DMS79 (cell line): ENCODE results near the gene ATG2A.
A peak's percentile ranks its signal among the peaks of the same experiment; 100 is the strongest.

Experiments
- DNase-seq: peaks from one replicate; lab custom pipeline; 2025; lab: John Stamatoyannopoulos, UW

ATG2A gene

GRCh38 chr11:64924910-64925284, 7.9 kb upstream of the ATG2A start:
- no peak for DNase-seq

DNA sequence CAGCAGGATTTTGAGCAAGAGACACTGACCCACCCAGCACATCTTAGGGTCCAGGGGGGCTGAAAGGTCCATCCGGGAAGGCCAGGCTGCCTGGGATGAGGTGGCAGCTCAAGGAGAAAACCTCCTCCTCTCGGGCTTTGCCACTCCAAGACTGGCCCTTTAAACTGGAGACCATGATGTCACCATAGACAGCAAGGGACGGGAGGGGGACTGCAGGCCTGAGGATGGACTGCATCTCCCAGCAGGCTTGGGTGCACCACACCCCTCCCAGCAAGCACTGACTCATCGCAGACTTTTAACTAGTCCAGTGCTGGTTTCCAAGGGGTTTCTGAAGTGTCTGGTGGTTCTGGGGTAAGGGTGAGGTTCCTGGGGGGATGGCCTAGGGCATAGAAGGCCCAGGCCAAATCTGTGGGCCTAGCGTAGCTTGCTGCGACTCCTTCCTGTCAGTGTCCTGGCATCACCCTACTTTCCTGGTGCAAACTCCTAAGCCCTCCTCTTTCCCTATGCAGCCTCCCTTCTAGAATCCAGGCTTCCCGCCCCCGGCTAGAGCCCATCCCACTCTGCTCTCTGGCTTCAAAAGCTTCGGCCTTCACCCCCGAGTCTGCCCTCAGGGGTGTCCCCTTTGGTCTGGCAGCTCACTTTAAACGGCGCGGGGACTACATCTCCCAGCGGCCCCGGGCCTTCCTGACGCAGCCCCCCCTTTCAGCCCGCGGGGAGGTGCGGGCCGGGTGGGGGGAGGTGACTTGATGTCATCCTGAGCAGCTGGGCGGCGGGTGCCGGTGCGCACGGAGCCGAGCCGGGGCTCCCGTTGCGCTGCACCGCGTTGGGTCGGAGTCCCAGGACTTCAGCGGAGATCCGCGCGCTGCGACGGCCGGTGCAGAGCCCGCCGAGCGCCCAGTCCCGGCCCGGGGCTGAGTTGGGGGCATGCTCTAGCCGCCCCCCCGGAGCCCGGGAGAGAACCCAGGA, 7.2 kb upstream of the ATG2A start, which contains the start of gene PPP2R5B:
Gene PPP2R5B (plus strand): TSS at position 746 of the 966 bp plus-strand sequence. CDS start 1,046 bp downstream, outside the sequence.
- peak; percentile 63 for DNase-seq

GRCh38 chr11:64923151-64923661, 6.2 kb upstream of the ATG2A start:
- no peak for DNase-seq

DNA sequence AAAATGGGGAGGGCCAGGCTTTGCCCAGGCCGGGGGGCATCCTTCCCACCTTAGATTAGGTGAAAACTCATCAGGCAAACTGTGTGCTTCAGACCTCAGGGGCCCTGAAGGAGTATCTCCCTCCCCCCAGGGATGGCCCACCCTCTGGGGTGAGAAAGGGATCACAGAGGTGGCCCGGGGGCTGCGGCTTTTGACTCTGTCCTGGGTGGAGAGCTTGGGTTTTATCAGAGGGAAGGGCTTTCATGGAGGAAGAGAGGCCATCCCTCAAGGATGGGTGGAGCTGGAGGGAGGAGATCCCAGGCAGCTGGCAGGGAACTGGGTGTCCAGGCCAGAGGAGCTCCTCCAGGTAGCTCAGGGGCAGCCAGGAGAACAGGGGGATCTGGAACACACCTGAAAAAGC, 4.4 kb upstream of the ATG2A start:
- no peak for DNase-seq

- DNase-seq = no peak
Measured at GRCh38 chr11:64920124-64920523, 3.1 kb upstream of the ATG2A start.

GRCh38 chr11:64919627-64920026, 2.6 kb upstream of the ATG2A start:
- DNase-seq = no peak

DNA sequence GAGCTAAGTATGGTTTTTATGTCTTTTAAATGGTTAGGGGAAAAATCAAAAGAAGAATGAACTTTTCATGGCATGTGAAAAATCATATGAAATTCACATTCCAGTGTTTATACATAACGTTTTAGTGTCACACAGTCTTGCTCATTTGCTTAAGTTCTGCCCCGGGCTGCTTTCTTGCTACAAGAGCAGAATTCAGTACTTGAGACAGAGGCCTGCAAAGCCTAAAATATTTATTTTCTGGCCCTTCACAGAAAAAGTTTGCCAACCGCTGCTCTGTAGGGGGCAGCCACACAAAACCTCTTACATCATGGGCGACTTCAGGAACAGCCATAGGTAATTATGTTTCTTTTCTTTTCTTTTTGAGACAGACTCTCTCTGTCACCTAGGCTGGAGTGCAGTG, 1.0 kb upstream of the ATG2A start:
- no peak for DNase-seq

DNA sequence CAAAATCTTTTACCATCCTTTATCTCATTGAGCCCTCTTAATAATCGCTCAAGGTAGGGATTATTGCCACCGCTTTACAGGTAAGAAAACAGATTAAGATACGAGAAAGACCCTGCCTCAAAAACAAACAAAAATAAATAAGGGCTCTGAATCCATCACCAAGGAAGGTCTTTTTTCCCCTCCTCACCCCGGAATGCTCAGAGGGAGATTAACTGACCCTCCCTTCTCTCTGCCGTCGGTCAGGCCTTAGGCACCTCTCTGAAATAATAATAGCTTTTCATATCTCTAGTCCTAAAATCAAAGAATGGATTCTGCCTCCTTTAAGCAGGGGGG, 620 bp upstream of the ATG2A start:
- DNase-seq = no peak

DNA sequence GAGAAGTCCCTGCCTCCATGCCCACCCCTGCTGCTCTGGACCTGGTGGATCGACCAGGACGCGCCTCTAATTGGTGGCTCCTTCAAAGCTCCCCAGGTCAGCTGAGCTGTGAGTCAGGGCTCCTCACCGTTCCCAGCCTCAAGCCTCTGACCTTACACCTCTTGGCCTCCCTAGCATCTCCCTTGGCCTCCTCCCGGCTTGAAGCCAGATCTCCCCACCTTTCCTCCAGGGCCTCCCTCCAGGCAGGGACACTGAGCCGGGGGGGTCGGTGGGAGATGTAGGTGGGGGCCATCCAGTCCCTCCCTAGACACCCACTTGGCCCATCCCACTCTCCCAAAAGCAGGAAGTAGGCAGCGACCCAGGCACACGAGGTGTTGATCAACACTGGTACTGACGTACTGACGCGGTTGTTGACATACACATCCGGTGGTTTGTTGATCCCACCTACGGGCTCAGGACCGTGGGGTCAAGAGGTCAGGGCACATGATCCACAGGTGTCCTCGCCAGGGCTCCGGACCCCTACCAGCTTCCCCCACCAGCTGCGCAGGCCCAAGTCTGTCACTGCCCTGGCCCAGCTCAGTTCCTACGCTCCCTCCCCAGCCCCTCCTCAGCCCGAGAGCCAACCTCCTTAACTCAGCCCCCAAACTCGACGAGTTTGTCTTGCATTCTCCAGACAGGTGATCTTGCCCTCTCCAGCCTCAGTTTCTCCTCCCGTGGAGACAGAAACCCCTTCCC, 802 bp downstream of the ATG2A start:
- no peak for DNase-seq

GRCh38 chr11:64915376-64915887, 1.6 kb downstream of the ATG2A start:
- no peak for DNase-seq

- DNase-seq = no peak
Measured at GRCh38 chr11:64914123-64914522, 2.9 kb downstream of the ATG2A start.

DNA sequence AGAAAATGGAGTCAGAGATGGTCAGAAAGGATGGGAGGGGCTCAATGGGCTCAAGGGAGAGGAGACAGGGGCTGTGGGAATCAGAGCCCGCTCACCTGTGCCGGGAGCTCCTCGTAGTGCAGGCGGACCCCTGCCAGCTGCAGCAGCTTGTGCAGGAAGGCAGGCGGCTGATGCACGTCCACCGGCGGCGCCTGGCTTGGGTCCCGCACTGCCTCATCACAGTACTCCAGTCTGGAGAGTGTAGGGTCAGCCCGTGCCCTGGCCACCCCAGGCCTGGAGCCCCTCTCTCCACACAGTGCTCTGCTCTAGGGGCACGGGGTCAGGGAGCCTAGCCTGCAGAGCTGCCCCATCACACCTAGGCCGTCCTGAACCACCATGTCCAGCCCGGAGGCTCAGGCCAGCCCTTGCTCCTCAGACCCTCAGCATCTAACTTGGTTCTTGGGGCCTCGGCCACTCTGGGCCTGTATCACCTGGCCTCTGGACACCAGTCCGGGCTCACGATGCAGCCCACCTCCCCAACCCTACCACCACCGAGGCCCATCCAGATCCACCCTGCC, 3.8 kb downstream of the ATG2A start:
- no peak for DNase-seq

GRCh38 chr11:64911689-64912088, 5.3 kb downstream of the ATG2A start:
- no peak for DNase-seq

DNA sequence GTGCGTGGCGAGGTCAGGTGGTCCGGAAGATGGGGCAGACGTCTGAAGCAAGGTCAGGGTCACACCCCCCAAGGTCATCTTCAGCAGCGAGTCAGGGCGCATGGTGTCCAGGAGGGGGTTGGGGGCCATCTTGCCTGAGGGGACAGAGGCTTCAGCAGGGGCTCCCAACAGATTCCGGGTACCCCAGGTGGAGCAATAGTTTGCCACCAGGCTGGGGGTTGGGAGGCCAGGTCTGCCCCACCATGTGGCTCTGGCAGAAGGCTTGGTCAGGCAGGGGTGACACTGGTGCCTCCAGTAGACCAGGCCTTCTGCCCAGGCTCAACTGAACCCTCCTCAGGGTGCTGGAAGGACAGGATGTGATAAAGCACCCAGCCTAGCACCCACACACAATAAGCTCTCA, 5.9 kb downstream of the ATG2A start:
- DNase-seq = no peak

DNA sequence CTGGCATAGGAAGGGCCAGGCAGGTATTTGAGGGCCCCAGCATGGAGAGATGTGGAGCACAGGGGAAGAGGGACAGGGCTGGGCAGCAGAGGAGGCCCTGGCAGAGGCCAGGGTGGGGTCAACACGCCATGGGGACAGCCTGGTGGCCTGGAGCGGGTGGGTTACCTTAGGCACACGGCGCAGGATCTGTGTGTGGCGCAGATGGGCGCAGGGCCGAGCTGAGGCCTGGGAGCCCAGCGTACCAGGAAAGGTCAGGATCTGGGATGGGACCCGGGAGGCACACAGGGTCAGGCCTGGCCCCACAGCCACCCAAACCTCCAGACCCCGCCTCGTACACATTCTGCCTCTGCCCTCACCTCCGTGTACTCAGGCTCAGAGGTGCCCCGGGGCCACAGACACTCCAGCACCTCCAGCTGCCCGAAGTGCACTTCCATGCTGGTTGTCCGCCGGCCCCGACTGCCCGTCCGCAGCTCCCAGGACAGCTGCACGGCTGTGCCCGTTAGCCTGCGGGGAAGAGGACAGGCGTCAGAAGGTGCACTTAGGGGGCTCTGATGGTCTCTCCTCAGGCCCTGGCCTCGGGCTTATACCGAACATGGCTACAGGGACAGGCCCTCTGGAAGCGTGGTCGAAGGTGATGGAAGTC, 6.4 kb downstream of the ATG2A start:
- DNase-seq = no peak

DNA sequence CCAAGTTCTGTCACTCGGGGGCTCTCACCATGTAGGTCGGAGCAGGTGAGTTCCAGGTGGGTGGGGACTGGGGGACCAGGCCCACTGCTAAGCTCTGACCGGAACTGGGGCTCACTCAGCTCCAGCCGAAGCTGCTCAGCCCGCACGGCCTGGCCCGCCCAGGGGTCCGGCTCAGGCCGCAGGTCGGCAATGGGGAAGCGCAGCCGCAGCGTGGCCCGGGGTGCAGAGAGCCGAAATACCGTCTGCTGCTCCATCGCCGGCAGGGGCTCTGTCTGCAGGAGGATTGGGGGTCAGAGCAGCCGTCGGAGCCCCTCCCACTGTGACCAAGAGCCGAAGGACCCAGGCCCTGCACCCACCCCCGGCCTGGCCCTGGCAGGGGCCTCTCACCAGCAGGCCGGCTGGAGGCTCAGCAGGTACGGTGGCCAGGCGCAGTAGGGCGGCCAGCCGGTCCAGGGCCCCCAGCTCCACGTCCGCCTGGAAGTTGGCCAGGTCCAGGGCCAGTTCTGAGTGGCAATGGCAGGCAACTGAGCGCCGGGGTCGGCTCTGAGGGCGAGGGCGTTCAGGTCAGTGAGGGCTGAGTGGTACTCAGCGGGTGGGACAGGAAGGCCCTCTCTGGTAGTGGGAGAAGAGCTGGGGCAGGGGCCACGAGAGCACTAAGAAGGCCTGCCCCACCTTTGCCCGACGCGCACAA, 7.2 kb downstream of the ATG2A start:
- no peak for DNase-seq

DNA sequence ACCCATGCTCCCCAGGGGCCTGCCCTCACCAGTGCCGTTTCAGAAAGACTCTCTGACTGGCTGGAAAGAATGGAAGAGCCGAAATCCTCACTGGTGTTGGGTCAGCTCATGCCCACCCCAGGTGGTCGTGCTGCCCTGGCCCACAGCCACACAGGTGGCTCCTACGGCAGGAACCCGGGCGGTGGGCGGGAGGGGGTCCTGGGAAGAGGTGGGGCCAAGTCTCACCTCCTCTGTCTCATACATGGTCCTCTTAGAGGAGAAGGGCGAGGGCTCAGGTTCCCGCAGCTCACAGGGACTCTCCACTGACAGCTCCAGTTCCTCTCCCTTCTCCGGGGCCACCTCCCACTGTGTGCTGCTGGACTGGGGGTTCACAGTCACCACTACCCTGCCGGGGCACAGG, 8.2 kb downstream of the ATG2A start:
- DNase-seq = no peak

GRCh38 chr11:64906314-64906635, 10.7 kb downstream of the ATG2A start:
- no peak for DNase-seq

DNA sequence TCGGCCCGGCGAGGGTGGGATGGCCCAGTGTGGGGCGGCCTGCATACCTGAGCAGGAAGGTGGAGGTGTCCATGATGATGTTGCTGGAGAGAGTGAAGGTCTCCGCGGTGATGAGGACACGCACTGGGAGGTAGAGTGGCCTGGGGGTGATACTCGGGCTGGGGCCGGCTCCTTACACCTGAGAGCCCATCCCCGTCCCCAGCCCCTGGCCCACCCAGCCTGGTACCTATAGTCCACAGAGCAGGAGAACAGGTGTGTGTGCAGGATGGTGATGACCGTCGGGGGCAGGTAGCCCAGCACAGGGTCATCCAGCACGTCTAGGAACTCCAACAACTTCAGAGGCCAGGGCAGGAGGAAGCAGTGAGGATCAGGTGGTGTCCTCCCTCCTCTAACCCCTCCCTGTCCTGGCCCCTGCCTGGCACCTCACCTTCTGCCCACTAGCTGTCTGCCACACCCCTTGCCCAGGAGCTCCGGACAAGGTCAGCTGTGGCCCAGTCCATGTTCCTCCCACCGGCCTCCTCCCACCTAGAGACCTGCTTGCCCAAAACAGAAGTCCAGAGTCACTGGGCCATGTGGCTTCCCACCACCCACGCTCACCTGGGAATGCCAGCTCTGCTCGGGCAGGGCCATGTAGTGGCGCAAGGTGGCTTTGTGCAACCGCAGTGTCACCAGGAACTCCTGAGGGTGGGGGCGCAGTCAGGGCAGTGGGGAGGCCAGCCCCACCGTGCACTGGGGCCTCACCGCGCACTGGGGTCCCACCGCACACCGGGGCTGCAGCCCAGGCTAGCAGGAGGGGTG, 11.3 kb downstream of the ATG2A start:
- DNase-seq = no peak

GRCh38 chr11:64903291-64903833, 13.6 kb downstream of the ATG2A start:
- DNase-seq = no peak
